Ramos (cell line): ENCODE results near the gene EMILIN3.
"Not testable (repeated sequence)": the region's sequence is repeated elsewhere in the genome, so short reads cannot be mapped to it uniquely, and the experiment has no call there.

Experiments
- in situ Hi-C: fragments of 300-500 bp; cut with MboI; formaldehyde crosslinking; loops from one replicate; pipeline ENCODE4 v1.14.3; 2022; ENCODE audit warnings: low sequenced_read_pairs; ENCODE audit not compliant: unreplicated experiment

Gene EMILIN3

GRCh38 chr20:41330941-41331340, 35.7 kb downstream of the EMILIN3 start:
- in situ Hi-C loops: loop anchor here (5.0 to 25.0 kb wide), 2 partner anchors 194 to 619 kb away; partner anchors contain the start of gene PLCG1

GRCh38 chr20:41330343-41330720, 36.3 kb downstream of the EMILIN3 start:
- in situ Hi-C loops: loop anchor here (5.0 to 25.0 kb wide), 2 partner anchors 193 to 618 kb away; partner anchors contain the start of gene PLCG1

- in situ Hi-C loops: loop anchor here (5.0 to 25.0 kb wide), 2 partner anchors 192 to 617 kb away; partner anchors contain the start of gene PLCG1
Measured at GRCh38 chr20:41329435-41330342, 36.9 kb downstream of the EMILIN3 start.

- in situ Hi-C loops: loop anchor here (25.0 kb wide), 1 partner anchor 615 kb away; no protein-coding TSS in a partner anchor
Measured at GRCh38 chr20:41327178-41327577, 39.4 kb downstream of the EMILIN3 start.

DNA sequence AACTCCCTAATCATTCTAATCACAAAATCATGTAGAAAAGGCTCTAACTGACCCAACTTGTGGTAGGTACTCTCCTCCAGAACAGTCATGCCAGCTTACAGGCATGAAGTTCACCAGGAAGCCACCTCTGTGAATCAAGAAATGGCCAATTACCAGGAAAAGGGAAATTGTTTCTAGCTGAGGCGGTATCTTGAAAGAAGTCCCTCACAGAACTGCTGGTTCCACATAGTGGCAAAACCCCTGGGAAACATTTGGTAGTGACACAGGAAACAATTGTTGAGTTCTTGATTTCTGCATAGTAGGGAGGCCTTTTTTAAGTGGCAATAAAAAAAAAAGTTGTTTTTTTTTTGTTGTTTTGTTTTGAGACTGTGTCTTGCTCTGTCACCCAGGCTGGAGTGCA, 45.6 kb downstream of the EMILIN3 start:
- in situ Hi-C loops: no loop called here

DNA sequence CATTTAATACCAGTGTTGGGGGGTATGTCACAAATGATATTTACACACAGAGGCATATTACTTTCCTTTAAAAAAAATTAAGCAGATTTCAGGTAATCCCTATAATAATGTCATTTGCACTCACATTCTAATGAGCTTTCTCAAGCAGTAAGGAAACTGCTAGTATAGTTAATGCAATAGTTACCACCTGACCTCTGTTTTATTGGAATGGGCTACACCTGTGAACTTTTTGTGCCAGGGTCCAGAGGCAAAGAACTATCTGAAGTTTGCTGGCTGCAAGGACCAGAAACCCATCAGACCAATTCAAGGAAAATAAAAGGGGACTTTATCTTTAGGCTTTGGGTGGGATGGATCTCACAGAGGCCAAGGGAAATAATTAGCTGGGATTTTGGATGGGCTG, 46.2 kb downstream of the EMILIN3 start:
- in situ Hi-C loops: no loop called here

GRCh38 chr20:41318271-41318649, 48.4 kb downstream of the EMILIN3 start:
- in situ Hi-C loops: no loop called here

- in situ Hi-C loops: no loop called here
Measured at GRCh38 chr20:41317546-41318270, 48.9 kb downstream of the EMILIN3 start, which contains the start of gene ZHX3. TSS of gene ZHX3 (minus strand) at chr20:41317731. CDS start at chr20:41204916, 112,815 bp downstream.

GRCh38 chr20:41316602-41317545, 49.7 kb downstream of the EMILIN3 start:
- in situ Hi-C loops: no loop called here

- in situ Hi-C loops: no loop called here
Measured at GRCh38 chr20:41316051-41316450, 50.6 kb downstream of the EMILIN3 start.

GRCh38 chr20:41314386-41314785, 52.2 kb downstream of the EMILIN3 start:
- in situ Hi-C loops: no loop called here

DNA sequence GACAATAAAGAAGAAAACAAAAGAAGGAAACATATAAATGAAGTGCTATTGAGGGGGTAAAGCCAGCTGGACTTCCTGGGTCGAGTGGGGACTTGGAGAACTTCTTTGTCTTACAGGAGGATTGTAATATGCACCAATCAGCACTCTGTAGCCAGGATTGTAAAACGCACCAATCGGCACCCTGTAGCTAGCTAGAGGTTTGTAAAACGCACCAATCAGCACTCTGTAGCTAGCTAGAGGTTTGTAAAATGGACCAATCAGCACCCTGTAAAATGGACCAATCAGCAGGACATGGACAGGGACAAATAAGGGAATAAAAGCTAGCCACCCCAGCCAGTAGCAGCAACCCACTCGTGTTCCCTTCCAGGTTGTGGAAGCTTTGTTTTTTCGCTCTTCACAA, 54.6 kb downstream of the EMILIN3 start:
- in situ Hi-C loops: not testable (repeated sequence)
